HEK293T (cell line): ENCODE results near the gene IQSEC1.

Experiments used
- BHLHE40 ChIP-seq: fragments of 450-650 bp; IDR thresholded peaks from 2 replicates; pipeline ENCODE4 v1.6.1; 2016; ENCODE audit warnings: mild to moderate bottlenecking, moderate library complexity, borderline replicate concordance
- CTBP1 ChIP-seq: fragments of 450-650 bp; IDR thresholded peaks from 2 replicates; pipeline ENCODE4 v1.6.1; 2016; ENCODE audit warnings: borderline replicate concordance
- FOXA1 ChIP-seq: fragments of 450-650 bp; IDR thresholded peaks from 2 replicates; pipeline ENCODE4 v1.6.1; 2016; ENCODE audit warnings: mild to moderate bottlenecking
- FOXK2 ChIP-seq: fragments of 450-650 bp; IDR thresholded peaks from 2 replicates; pipeline ENCODE4 v1.6.1; 2016; ENCODE audit warnings: mild to moderate bottlenecking
- NFRKB ChIP-seq: fragments of 450-650 bp; IDR thresholded peaks from 2 replicates; pipeline ENCODE4 v1.6.1; 2016; ENCODE audit warnings: mild to moderate bottlenecking, moderate library complexity
- PKNOX1 ChIP-seq: fragments of 450-650 bp; IDR thresholded peaks from 2 replicates; pipeline ENCODE4 v1.6.1; 2016
- SUZ12 ChIP-seq: fragments of 450-650 bp; IDR thresholded peaks from 2 replicates; pipeline ENCODE4 v1.6.1; 2016; ENCODE audit warnings: mild to moderate bottlenecking
- TARDBP ChIP-seq: fragments of 450-650 bp; IDR thresholded peaks from 2 replicates; pipeline ENCODE4 v1.6.1; 2016

GRCh38 chr3:12968541-12968940, 104.7 kb downstream of the IQSEC1 start:
- TF ChIP-seq FOXK2 (no peak), NFRKB (no peak), FOXA1 (no peak), SUZ12 (no peak), CTBP1 (no peak), TARDBP (no peak), PKNOX1 (no peak), BHLHE40 (no peak)
